ENCODE measurements around the gene DLG2.

The DLG2 gene

DNA sequence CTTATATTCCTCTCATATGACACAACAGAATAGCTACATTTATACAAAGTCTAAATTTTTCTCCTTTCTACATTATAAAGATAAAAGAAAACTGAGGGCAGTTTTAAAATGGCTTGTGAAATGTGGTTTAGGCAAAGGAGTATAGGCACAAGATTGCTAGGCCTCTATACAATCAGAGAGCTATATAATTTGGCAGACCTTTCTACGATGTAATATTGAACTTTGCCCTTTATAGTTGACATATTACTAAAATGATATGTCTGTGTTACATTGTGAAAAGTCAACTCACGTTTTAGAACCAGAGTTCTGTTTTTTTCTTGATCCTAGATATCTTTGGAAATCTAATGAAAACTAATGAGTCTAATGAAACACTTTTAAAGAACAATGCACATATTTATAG is 430.2 kb downstream of the DLG2 start:
- no peak for DNase-seq (ENCODE audit: low spot score)
- TF ChIP-seq, protein P1, sequence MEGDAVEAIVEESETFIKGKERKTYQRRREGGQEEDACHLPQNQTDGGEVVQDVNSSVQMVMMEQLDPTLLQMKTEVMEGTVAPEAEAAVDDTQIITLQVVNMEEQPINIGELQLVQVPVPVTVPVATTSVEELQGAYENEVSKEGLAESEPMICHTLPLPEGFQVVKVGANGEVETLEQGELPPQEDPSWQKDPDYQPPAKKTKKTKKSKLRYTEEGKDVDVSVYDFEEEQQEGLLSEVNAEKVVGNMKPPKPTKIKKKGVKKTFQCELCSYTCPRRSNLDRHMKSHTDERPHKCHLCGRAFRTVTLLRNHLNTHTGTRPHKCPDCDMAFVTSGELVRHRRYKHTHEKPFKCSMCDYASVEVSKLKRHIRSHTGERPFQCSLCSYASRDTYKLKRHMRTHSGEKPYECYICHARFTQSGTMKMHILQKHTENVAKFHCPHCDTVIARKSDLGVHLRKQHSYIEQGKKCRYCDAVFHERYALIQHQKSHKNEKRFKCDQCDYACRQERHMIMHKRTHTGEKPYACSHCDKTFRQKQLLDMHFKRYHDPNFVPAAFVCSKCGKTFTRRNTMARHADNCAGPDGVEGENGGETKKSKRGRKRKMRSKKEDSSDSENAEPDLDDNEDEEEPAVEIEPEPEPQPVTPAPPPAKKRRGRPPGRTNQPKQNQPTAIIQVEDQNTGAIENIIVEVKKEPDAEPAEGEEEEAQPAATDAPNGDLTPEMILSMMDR (IDR thresholded peaks at IDR 0.05; ENCODE audit: borderline replicate concordance, control extremely low read depth, extremely low read depth, insufficient read depth, missing control alignments) = no peak
- in situ Hi-C loops (cut with MboI; ENCODE audit: low sequenced_read_pairs, unreplicated experiment) = no loop called here

DNA sequence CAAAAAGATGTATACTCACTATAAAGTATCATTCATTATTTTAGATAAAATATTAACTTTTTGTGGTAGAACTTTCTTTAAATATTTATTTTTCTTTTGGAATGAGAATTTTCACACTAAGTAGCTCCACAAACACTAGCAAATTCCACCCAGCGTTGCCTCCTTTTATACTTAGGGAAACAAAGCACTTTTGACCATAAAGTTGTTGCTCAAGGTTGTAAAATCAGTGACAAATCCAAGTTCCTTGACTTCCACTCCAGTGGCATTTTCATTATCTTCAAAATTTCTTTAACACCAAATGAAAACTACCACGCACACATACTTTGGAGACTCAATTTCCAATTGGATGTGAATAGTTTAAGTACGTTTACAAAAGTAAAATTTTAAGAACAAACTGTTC is 431.2 kb downstream of the DLG2 start:
- DNase-seq (ENCODE audit: low spot score) = no peak
- TF ChIP-seq, protein P1 (IDR thresholded peaks at IDR 0.05; ENCODE audit: borderline replicate concordance, control extremely low read depth, extremely low read depth, insufficient read depth, missing control alignments) = no peak
- in situ Hi-C loops (cut with MboI; ENCODE audit: low sequenced_read_pairs, unreplicated experiment) = no loop called here

DNA sequence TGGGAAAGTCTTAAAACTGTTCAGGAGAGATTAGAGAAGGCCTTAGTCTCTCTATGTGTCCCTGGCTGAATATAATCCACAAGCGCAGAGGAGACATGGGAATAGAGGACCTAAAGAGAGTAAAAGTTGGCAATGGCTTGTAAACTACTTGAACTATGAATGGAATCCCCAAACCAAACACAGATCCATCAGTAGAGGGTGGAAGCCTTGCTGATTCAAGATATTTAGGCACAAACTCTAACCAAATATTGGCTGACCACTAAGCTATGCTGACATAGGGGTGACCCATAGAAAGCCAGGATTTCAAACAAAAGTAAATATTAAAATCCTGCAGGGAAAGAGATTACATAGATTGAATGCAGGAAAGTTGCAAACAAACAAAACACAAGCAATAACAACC is 439.2 kb downstream of the DLG2 start:
- no peak for DNase-seq (ENCODE audit: low spot score)
- TF ChIP-seq, protein P1 (IDR thresholded peaks at IDR 0.05; ENCODE audit: borderline replicate concordance, control extremely low read depth, extremely low read depth, insufficient read depth, missing control alignments) = no peak
- in situ Hi-C loops (cut with MboI; ENCODE audit: low sequenced_read_pairs, unreplicated experiment) = no loop called here

DNA sequence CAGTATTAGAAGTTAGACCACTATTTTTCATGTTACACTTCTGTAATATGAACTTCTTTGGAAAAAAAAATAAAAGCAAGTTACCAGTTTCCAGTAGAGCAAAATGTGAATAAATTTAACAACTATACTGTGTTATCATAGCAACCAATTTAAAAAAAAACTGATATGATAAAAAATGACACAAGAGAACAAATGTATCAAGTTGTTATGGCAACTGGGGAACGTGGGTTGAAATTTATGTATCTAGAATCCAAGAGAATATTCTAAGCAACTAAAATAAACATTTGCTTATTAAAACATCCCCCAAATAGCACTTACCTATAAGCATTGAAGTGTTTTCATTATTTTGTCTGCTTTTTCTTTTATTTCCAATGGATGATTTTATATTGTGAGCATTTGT is 442.4 kb downstream of the DLG2 start:
- no peak for DNase-seq (ENCODE audit: low spot score)
- TF ChIP-seq, protein P1 (IDR thresholded peaks at IDR 0.05; ENCODE audit: borderline replicate concordance, control extremely low read depth, extremely low read depth, insufficient read depth, missing control alignments) = no peak
- in situ Hi-C loops (cut with MboI; ENCODE audit: low sequenced_read_pairs, unreplicated experiment) = no loop called here

DNA sequence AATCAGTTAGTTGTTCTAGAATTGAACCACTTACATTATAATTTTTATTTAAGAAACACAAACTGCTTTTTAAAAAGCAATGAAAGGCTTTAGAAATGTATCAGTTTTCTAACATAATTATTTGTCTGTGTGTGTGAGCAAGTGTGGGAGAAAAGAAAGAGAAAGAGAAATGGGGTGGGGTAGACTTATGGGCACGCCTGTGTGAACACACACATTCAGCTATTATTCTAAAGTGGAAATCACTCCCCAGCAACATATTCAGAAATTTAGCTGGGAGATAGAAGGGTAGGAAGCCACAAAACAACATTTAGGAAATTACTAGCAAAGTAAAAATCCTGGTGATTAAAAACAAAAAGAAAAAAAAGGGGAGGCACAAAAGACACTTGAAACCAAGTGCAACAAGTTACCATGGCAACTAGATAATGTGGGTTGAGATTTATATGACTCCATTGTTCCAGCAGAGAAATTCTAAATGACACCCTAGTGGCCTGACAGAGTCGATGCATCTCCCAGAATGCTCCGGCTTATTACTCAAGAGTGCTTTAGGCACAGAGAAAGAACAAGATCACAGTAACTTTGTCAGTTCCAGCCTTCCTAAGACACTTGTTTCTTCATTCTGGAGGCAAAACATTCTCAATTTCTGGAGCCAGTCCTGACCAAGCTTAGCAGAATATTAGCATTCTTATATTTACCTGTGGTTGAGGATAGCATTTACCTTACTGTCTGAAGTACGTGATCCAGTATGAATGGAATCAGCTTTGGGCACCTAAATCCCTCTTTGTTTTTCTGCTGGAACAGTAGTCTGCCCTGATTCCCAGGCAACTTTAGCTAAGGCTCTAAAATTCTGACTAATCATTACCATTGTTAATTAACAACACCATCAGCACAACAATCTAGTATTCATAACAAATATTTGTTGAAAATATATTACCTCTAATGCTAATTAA is 444.4 kb downstream of the DLG2 start:
- peak; percentile 11 for DNase-seq (ENCODE audit: low spot score)
- in situ Hi-C loops (cut with MboI; ENCODE audit: low sequenced_read_pairs, unreplicated experiment) = no loop called here
- TF ChIP-seq, protein P1 (IDR thresholded peaks at IDR 0.05; ENCODE audit: borderline replicate concordance, control extremely low read depth, extremely low read depth, insufficient read depth, missing control alignments) = no peak

DNA sequence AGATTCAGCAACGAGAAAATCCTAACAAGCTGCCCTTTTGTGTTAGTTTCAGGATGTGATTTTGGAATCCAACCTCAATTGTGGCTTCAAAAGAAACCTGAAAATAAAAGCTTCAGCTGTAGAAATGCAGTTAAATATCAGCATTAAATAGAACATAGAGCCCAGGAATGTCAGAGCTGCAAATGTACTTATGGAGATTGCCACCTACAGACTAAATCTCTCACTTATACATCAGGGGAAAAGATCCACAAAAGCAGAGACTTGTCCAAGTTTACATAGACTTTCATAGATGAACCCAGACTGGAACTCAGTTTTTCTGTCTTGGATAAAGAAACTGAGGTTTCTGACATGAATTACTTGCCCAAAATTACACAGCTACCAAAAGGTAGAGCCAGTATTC is 446.6 kb downstream of the DLG2 start:
- TF ChIP-seq, protein P1 (IDR thresholded peaks at IDR 0.05; ENCODE audit: borderline replicate concordance, control extremely low read depth, extremely low read depth, insufficient read depth, missing control alignments) = no peak
- in situ Hi-C loops (cut with MboI; ENCODE audit: low sequenced_read_pairs, unreplicated experiment) = no loop called here
- DNase-seq (ENCODE audit: low spot score) = no peak
